Thyroid gland (tissue), 4 donors: Measurements from ENCODE around the gene ZNF358. TPM values are rescaled to one million over a fixed set of nuclear protein-coding genes. Genes with fewer than 3 reads are reported as not detected.

ENCODE experiments used
- DNase-seq, 2 donors: peaks; one replicate each; pipeline ENCODE4 v3.0.0-alpha.2; 2019
- H3K27ac ChIP-seq, 3 donors: fragments of 200-600 bp; sonication (generic); 1 replicate in 2 of 3; 2 replicates in 1 of 3; pipeline ENCODE4 v1.5.1; 2016 to 2019; ENCODE audit warnings: mild to moderate bottlenecking in 1 of 3, moderate library complexity in 1 of 3
- H3K27me3 ChIP-seq: fragments of 200-600 bp; sonication (generic); one replicate; pipeline ENCODE4 v1.5.1; 2019
- H3K36me3 ChIP-seq, 2 donors: fragments of 200-600 bp; sonication (generic); one replicate each; pipeline ENCODE4 v1.5.1; 2016 to 2019
- H3K4me1 ChIP-seq, 2 donors: fragments of 200-600 bp; sonication (generic); one replicate each; pipeline ENCODE4 v1.5.1; 2017 to 2019
- H3K4me3 ChIP-seq, 3 donors: fragments of 200-600 bp; sonication (generic); replicated peaks in 1 of 3; 1 replicate in 2 of 3; 2 replicates in 1 of 3; pipeline ENCODE4 v1.5.1; 2016; ENCODE audit warnings: mild to moderate bottlenecking in 1 of 3
- H3K9me3 ChIP-seq: fragments of 200-600 bp; sonication (generic); one replicate; pipeline ENCODE4 v1.5.1; 2017
- POLR2A ChIP-seq, 2 donors: fragments of 450-650 bp; IDR thresholded peaks; one replicate each; pipeline ENCODE4 v1.6.1; 2017; ENCODE audit warnings: antibody characterized with exemption in 2 of 2, mild to moderate bottlenecking in 2 of 2, moderate library complexity in 1 of 2
- WGBS, 2 donors: methylation state at CpG; one replicate each; pipeline ENCODE4 v1.1.5; 2017; 5-methylcytosine and 5-hydroxymethylcytosine counted together
- intact Hi-C: fragments of 100-400 bp; cut with DNase I; formaldehyde crosslinking; loops from one replicate; pipeline ENCODE4 v1.15.1; 2023
- total RNA-seq, 4 donors: library from RNA; depleted of rRNA; stranded (reverse); fragments of >200 nt; gene quantifications; one replicate each; pipeline ENCODE4 v1.2.3, GENCODE V29; 2016
- TF ChIP-seq, protein P1 (sequence below), 6 experiments: fragments of 200-600 bp in 3 of 6; fragments of 450-650 bp in 3 of 6; sonication (generic) in 3 of 6; IDR thresholded peaks; one replicate each; pipeline ENCODE4 v1.5.1; 2016 to 2019; ENCODE audit warnings: antibody characterized with exemption in 6 of 6, mild to moderate bottlenecking in 2 of 6, inconsistent platforms in 1 of 6, moderate library complexity in 1 of 6

ZNF358 gene
- total RNA-seq, 4 donors from 2014 or later = 57.6 to 102 (median 69.5) TPM

DNA sequence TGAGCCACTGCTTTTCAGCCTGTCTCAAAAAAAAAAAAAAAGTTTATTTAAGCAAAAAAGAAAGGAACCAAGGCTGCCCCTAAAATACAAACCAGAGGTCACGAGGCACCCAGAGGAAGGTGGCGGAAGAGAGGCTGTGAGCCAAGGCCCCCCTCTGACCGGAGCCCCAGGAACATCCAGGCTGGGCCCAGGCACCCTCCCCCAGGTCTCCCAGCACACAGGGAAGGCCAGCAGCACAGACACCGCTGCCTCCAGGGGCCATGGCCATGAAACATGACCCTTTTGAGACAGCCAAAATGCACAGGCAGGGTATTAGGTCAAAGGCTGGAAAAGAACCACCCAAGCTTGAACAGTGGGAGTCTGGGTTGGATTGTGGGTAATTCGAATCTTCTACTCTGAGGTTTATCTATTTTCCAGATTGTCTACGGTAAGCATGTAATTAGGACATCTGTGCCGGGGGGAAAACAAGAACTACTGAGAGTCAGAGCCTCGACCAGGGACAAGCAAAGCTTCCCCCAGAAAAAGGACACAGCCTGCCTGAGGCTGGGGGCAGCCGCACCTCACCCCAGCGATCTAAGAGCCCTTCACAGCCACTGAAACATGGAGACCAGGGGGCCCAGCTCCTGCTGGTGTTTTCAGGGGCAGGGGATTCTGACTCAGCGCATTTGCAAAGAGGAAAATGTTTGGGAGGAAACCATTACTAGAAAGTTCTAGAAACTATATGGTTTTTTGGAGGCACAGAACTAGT lies 35.5 kb upstream of the ZNF358 start:
- intact Hi-C loops = no loop called here
- Histone ChIP-seq H3K4me1 (peaks cover 0 to 4% of the 10 kb centered on the region in 2 donors), H3K4me3 (no peak overlapping the region), H3K36me3 (no peaks in the 10 kb centered on the region), H3K9me3 (no peaks in the 10 kb centered on the region), H3K27me3 (no peaks in the 10 kb centered on the region), H3K27ac (peak overlapping the region in 1 of 3 donors; percentile 61)
- DNase-seq = no peak
- WGBS, 2 donors = 62% methylated on average over 10 to 11 of the region's 11 CpGs
- TF ChIP-seq, protein P1, sequence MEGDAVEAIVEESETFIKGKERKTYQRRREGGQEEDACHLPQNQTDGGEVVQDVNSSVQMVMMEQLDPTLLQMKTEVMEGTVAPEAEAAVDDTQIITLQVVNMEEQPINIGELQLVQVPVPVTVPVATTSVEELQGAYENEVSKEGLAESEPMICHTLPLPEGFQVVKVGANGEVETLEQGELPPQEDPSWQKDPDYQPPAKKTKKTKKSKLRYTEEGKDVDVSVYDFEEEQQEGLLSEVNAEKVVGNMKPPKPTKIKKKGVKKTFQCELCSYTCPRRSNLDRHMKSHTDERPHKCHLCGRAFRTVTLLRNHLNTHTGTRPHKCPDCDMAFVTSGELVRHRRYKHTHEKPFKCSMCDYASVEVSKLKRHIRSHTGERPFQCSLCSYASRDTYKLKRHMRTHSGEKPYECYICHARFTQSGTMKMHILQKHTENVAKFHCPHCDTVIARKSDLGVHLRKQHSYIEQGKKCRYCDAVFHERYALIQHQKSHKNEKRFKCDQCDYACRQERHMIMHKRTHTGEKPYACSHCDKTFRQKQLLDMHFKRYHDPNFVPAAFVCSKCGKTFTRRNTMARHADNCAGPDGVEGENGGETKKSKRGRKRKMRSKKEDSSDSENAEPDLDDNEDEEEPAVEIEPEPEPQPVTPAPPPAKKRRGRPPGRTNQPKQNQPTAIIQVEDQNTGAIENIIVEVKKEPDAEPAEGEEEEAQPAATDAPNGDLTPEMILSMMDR (IDR thresholded peaks at IDR 0.05) = no peak

DNA sequence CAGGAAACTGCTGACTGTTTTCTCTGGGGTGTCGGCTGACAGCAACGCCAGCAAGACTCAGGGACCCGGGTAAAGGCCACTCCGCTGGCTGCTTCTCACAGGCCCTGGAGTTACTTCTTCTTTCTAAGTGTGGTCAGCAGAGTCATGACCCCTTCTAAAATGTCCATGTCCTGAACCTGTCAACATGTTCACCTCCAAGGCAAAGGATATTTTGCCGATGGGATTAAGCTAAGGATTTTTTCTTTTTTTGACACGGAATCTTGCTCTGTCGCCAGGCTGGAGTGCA lies 35.0 kb upstream of the ZNF358 start:
- peak overlapping the region in 1 of 3 donors; percentile 61 for H3K27ac ChIP-seq
- TF ChIP-seq, protein P1 (IDR thresholded peaks at IDR 0.05) = no peak
- no peak for TF ChIP-seq POLR2A (IDR thresholded peaks at IDR 0.05)
- WGBS, 2 donors = 79 to 80% methylated on average over 7 of the region's 7 CpGs
- H3K36me3 ChIP-seq = no peaks in the 10 kb centered on the region
- no peak for DNase-seq
- intact Hi-C loops = no loop called here
- H3K9me3 ChIP-seq = no peaks in the 10 kb centered on the region
- peaks cover 0 to 4% of the 10 kb centered on the region in 2 donors for H3K4me1 ChIP-seq
- no peaks in the 10 kb centered on the region for H3K27me3 ChIP-seq
- no peak overlapping the region for H3K4me3 ChIP-seq

GRCh38 chr19:7482584-7483439 lies 33.1 kb upstream of the ZNF358 start:
- Histone ChIP-seq H3K9me3 (no peaks in the 10 kb centered on the region), H3K27ac (no peak overlapping the region), H3K36me3 (no peaks in the 10 kb centered on the region), H3K27me3 (no peaks in the 10 kb centered on the region), H3K4me3 (no peak overlapping the region), H3K4me1 (peaks cover 0 to 4% of the 10 kb centered on the region in 2 donors)
- 40% methylated on average over 18 to 27 of the region's 37 CpGs for WGBS, 2 donors
- no peak for TF ChIP-seq POLR2A (IDR thresholded peaks at IDR 0.05)
- intact Hi-C loops = no loop called here
- peak in 1 of 2 donors; percentile 15 for DNase-seq

DNA sequence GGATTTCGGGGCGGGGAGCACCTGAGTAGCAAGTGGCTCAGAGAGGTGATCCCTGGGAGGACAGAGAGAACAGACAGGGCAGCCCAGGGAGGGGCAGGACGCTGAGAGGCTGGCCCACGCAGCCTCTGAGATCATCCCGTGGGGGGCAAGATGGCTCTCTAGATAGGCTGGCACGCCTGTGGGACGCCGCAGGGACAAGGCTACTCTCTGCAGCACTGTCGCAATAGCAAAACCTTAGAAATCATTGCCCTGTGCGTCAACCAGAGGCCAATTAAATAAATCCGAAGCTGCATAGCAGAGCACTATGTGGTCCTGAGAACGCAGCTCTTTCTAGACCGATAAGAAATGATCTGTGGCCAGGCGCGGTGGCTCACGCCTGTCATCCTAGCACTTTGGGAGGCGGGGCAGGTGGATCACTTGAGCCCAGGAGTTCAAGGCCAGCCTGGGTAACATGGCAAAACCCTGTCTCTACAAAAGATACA lies 32.1 kb upstream of the ZNF358 start:
- H3K4me3 ChIP-seq = no peak overlapping the region
- H3K27ac ChIP-seq = no peak overlapping the region
- H3K36me3 ChIP-seq = no peaks in the 10 kb centered on the region
- no peak for DNase-seq
- intact Hi-C loops = no loop called here
- no peak for TF ChIP-seq POLR2A (IDR thresholded peaks at IDR 0.05)
- TF ChIP-seq, protein P1 (IDR thresholded peaks at IDR 0.05) = no peak
- H3K9me3 ChIP-seq = no peaks in the 10 kb centered on the region
- WGBS, 2 donors = 77 to 87% methylated on average over 17 of the region's 17 CpGs
- peaks cover 5 to 8% of the 10 kb centered on the region in 2 donors for H3K4me1 ChIP-seq
- no peaks in the 10 kb centered on the region for H3K27me3 ChIP-seq

DNA sequence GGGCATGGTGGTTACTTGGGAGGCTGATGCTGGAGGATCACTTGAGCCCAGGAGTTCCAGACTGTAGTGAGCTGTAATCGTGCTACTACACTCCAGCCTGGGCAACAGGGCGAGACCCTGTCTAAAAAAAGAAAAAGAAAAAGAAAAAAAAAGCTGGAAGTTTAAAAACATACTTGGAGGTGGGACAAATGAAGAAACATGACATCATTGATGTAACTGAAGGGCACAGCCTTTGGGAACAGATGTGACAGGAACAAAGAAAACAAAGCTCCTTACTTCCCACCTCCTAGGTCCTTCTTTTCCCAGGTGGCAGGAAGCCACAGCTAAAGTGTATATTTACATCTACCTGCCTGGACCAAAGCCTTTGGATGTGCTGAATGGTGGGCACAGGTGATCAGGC lies 29.0 kb upstream of the ZNF358 start:
- intact Hi-C loops = no loop called here

More for the DNA sequence above, 29.0 kb upstream of the ZNF358 start:
- Histone ChIP-seq H3K36me3 (no peaks in the 10 kb centered on the region), H3K27ac (no peak overlapping the region), H3K4me3 (no peak overlapping the region), H3K9me3 (no peaks in the 10 kb centered on the region), H3K4me1 (peaks cover 11 to 13% of the 10 kb centered on the region in 2 donors), H3K27me3 (no peaks in the 10 kb centered on the region)
- 70 to 74% methylated on average over 2 of the region's 2 CpGs for WGBS, 2 donors
- DNase-seq = no peak
- TF ChIP-seq, protein P1 (IDR thresholded peaks at IDR 0.05) = no peak
- TF ChIP-seq POLR2A (IDR thresholded peaks at IDR 0.05) = no peak
